ENCODE measurements around the gene HMG20B. TPM values are rescaled to one million over a fixed set of nuclear protein-coding genes. Genes with fewer than 3 reads are reported as not detected.

The HMG20B gene
- total RNA-seq, 5 donors from 2014 or later (not counting 1 experiment from before 2014, with no cell fraction given), result 38.0 to 81.6 (median 74.7) TPM

- no peak overlapping the region for H3K4me3 Mint-ChIP-seq
- H3K9me3 ChIP-seq, result no peaks in the 10 kb centered on the region
- no peaks in the 10 kb centered on the region for H3K9me3 Mint-ChIP-seq
- ChIA-PET POLR2A (no interaction called here), CTCF (no interaction called here)
- no peaks in the 10 kb centered on the region for H3K27me3 Mint-ChIP-seq
- H3K36me3 ChIP-seq (ENCODE audit: control insufficient read depth in 2 of 2, extremely low read depth in 1 of 2, insufficient read depth in 1 of 2, low read length in 1 of 2), result peaks cover 12 to 30% of the 10 kb centered on the region in 2 donors
- no peak overlapping the region for H3K27ac Mint-ChIP-seq
- H3K4me3 ChIP-seq (ENCODE audit: control insufficient read depth in 1 of 2, extremely low read depth in 1 of 2, low read length in 1 of 2), result no peak overlapping the region
- no peak overlapping the region for H3K27ac ChIP-seq (ENCODE audit: low read length)
- no peaks in the 10 kb centered on the region for H3K27me3 ChIP-seq (replicated peaks in 1 of 2; ENCODE audit: control insufficient read depth in 2 of 2, extremely low read depth in 1 of 2, insufficient read depth in 2 of 2, low read length in 1 of 2)
- H3K36me3 Mint-ChIP-seq, result no peaks in the 10 kb centered on the region
- 92% methylated on average over 14 of the region's 15 CpGs for WGBS (ENCODE audit: insufficient coverage)
- H3K4me1 Mint-ChIP-seq, result peaks cover 30 to 35% (median 34%) of the 10 kb centered on the region in 3 donors
- ATAC-seq (replicated peaks in 1 of 4) (no peak), DNase-seq (no peak)
- peaks cover 12 to 35% of the 10 kb centered on the region in 2 experiments for H3K4me1 ChIP-seq (ENCODE audit: control insufficient read depth in 1 of 2, extremely low read depth in 1 of 2, insufficient read depth in 2 of 2, low read length in 2 of 2)
Measured at GRCh38 chr19:3621689-3622088, 48.9 kb downstream of the HMG20B start.

- H3K4me3 ChIP-seq (ENCODE audit: control insufficient read depth in 1 of 2, extremely low read depth in 1 of 2, low read length in 1 of 2), result no peak overlapping the region
- no peaks in the 10 kb centered on the region for H3K36me3 Mint-ChIP-seq
- POLR2A ChIA-PET, result interaction anchor here in 1 of 2 donors (0.6 kb wide), 1 partner anchor 353 kb away, joined by 5 read pairs; no protein-coding TSS in a partner anchor
- no peak for ATAC-seq (replicated peaks in 1 of 4)
- H3K9me3 ChIP-seq, result no peaks in the 10 kb centered on the region
- H3K27ac ChIP-seq (ENCODE audit: low read length), result no peak overlapping the region
- peaks cover 31 to 38% (median 37%) of the 10 kb centered on the region in 3 donors for H3K4me1 Mint-ChIP-seq
- H3K9me3 Mint-ChIP-seq, result no peaks in the 10 kb centered on the region
- CTCF ChIA-PET, result no interaction called here
- peaks cover 12 to 38% of the 10 kb centered on the region in 2 experiments for H3K4me1 ChIP-seq (ENCODE audit: control insufficient read depth in 1 of 2, extremely low read depth in 1 of 2, insufficient read depth in 2 of 2, low read length in 2 of 2)
- H3K36me3 ChIP-seq (ENCODE audit: control insufficient read depth in 2 of 2, extremely low read depth in 1 of 2, insufficient read depth in 1 of 2, low read length in 1 of 2), result peaks cover 12 to 30% of the 10 kb centered on the region in 2 donors
- H3K27ac Mint-ChIP-seq, result no peak overlapping the region
- H3K27me3 Mint-ChIP-seq, result no peaks in the 10 kb centered on the region
- no peaks in the 10 kb centered on the region for H3K27me3 ChIP-seq (replicated peaks in 1 of 2; ENCODE audit: control insufficient read depth in 2 of 2, extremely low read depth in 1 of 2, insufficient read depth in 2 of 2, low read length in 1 of 2)
- no peak for DNase-seq
- 100% methylated on average over 1 of the region's 12 CpGs for WGBS (ENCODE audit: insufficient coverage)
- H3K4me3 Mint-ChIP-seq, result no peak overlapping the region
Measured at GRCh38 chr19:3622224-3622623, 49.5 kb downstream of the HMG20B start.

- Histone ChIP-seq H3K36me3 (ENCODE audit: control insufficient read depth in 2 of 2, extremely low read depth in 1 of 2, insufficient read depth in 1 of 2, low read length in 1 of 2) (peaks cover 12 to 26% of the 10 kb centered on the region in 2 donors), H3K27me3 (replicated peaks in 1 of 2; ENCODE audit: control insufficient read depth in 2 of 2, extremely low read depth in 1 of 2, insufficient read depth in 2 of 2, low read length in 1 of 2) (no peaks in the 10 kb centered on the region), H3K9me3 (no peaks in the 10 kb centered on the region), H3K27ac (ENCODE audit: low read length) (no peak overlapping the region), H3K4me3 (ENCODE audit: control insufficient read depth in 1 of 2, extremely low read depth in 1 of 2, low read length in 1 of 2) (no peak overlapping the region), H3K4me1 (ENCODE audit: control insufficient read depth in 1 of 2, extremely low read depth in 1 of 2, insufficient read depth in 2 of 2, low read length in 2 of 2) (peaks cover 6 to 32% of the 10 kb centered on the region in 2 experiments)
- no peaks in the 10 kb centered on the region for H3K36me3 Mint-ChIP-seq
- peak overlapping the region; percentile 94 to 99 (median 97) for H3K4me3 Mint-ChIP-seq
- no peaks in the 10 kb centered on the region for H3K9me3 Mint-ChIP-seq
- ChIA-PET CTCF (no interaction called here), POLR2A (interaction anchor here in 1 of 2 donors (0.6 kb wide), 1 partner anchor 35 kb away, joined by 3 read pairs; no protein-coding TSS in a partner anchor)
- H3K4me1 Mint-ChIP-seq, result peaks cover 27 to 34% (median 32%) of the 10 kb centered on the region in 3 donors
- 98% methylated on average over 30 of the region's 34 CpGs for WGBS (ENCODE audit: insufficient coverage)
- H3K27me3 Mint-ChIP-seq, result no peaks in the 10 kb centered on the region
- ATAC-seq (replicated peaks in 1 of 4) (no peak), DNase-seq (no peak)
- H3K27ac Mint-ChIP-seq, result no peak overlapping the region
Measured at GRCh38 chr19:3623716-3624115, 51.0 kb downstream of the HMG20B start.

GRCh38 chr19:3625996-3626472 is 53.3 kb downstream of the HMG20B start:
- H3K27me3 ChIP-seq (replicated peaks in 1 of 2; ENCODE audit: control insufficient read depth in 2 of 2, extremely low read depth in 1 of 2, insufficient read depth in 2 of 2, low read length in 1 of 2), result no peaks in the 10 kb centered on the region
- ATAC-seq (replicated peaks in 1 of 4) (peak in 1 of 4 experiments; percentile 1), DNase-seq (peak in 1 of 35 experiments; percentile 9)
- Mint-ChIP-seq H3K4me1 (peaks cover 27 to 34% (median 32%) of the 10 kb centered on the region in 3 donors), H3K27ac (peak overlapping the region; percentile 89 to 99), H3K9me3 (no peaks in the 10 kb centered on the region), H3K27me3 (no peaks in the 10 kb centered on the region), H3K4me3 (peak overlapping the region; percentile 94 to 99 (median 97)), H3K36me3 (no peaks in the 10 kb centered on the region)
- POLR2A ChIA-PET, result no interaction called here
- H3K4me1 ChIP-seq (ENCODE audit: control insufficient read depth in 1 of 2, extremely low read depth in 1 of 2, insufficient read depth in 2 of 2, low read length in 2 of 2), result peaks cover 6 to 32% of the 10 kb centered on the region in 2 experiments
- no peaks in the 10 kb centered on the region for H3K9me3 ChIP-seq
- H3K27ac ChIP-seq (ENCODE audit: low read length), result no peak overlapping the region
- CTCF ChIA-PET, result no interaction called here
- peak overlapping the region; percentile 88 to 90 for H3K4me3 ChIP-seq (ENCODE audit: control insufficient read depth in 1 of 2, extremely low read depth in 1 of 2, low read length in 1 of 2)
- H3K36me3 ChIP-seq (ENCODE audit: control insufficient read depth in 2 of 2, extremely low read depth in 1 of 2, insufficient read depth in 1 of 2, low read length in 1 of 2), result peaks cover 9 to 12% of the 10 kb centered on the region in 2 donors
- 2% methylated on average over 21 of the region's 21 CpGs for WGBS (ENCODE audit: insufficient coverage)

GRCh38 chr19:3626473-3627350 is 54.0 kb downstream of the HMG20B start, which contains the start of gene CACTIN:
Gene CACTIN, minus strand, starts transcription at chr19:3626790. Its CDS starts 28 bp downstream, at chr19:3626762.
- H3K27ac Mint-ChIP-seq, result peak within 1 kb of the TSS; percentile 99 to 100
- H3K9me3 Mint-ChIP-seq, result no peaks in the 10 kb centered on the region
- Histone ChIP-seq H3K9me3 (no peaks in the 10 kb centered on the region), H3K4me1 (ENCODE audit: control insufficient read depth in 1 of 2, extremely low read depth in 1 of 2, insufficient read depth in 2 of 2, low read length in 2 of 2) (peaks cover 6 to 32% of the 10 kb centered on the region in 2 experiments), H3K27me3 (replicated peaks in 1 of 2; ENCODE audit: control insufficient read depth in 2 of 2, extremely low read depth in 1 of 2, insufficient read depth in 2 of 2, low read length in 1 of 2) (no peaks in the 10 kb centered on the region), H3K4me3 (ENCODE audit: control insufficient read depth in 1 of 2, extremely low read depth in 1 of 2, low read length in 1 of 2) (peak within 1 kb of the TSS; percentile 88 to 90), H3K36me3 (ENCODE audit: control insufficient read depth in 2 of 2, extremely low read depth in 1 of 2, insufficient read depth in 1 of 2, low read length in 1 of 2) (peaks cover 3 to 12% of the 10 kb centered on the region in 2 donors), H3K27ac (ENCODE audit: low read length) (peak within 1 kb of the TSS; percentile 97)
- peak within 1 kb of the TSS; percentile 94 to 99 (median 97) for H3K4me3 Mint-ChIP-seq
- DNase-seq (peak; percentile 95 to 99 (median 99)), ATAC-seq (replicated peaks in 1 of 4) (peak; percentile 97 to 99 (median 98))
- WGBS (ENCODE audit: insufficient coverage), result 0% methylated on average over 73 of the region's 80 CpGs
- no peaks in the 10 kb centered on the region for H3K27me3 Mint-ChIP-seq
- H3K4me1 Mint-ChIP-seq, result peaks cover 27 to 34% (median 32%) of the 10 kb centered on the region in 3 donors
- no peaks in the 10 kb centered on the region for H3K36me3 Mint-ChIP-seq
- CTCF ChIA-PET, result no interaction called here
- POLR2A ChIA-PET, result no interaction called here

- DNase-seq, result peak in 1 of 35 experiments; percentile 14
- Histone ChIP-seq H3K27me3 (replicated peaks in 1 of 2; ENCODE audit: control insufficient read depth in 2 of 2, extremely low read depth in 1 of 2, insufficient read depth in 2 of 2, low read length in 1 of 2) (no peaks in the 10 kb centered on the region), H3K4me1 (ENCODE audit: control insufficient read depth in 1 of 2, extremely low read depth in 1 of 2, insufficient read depth in 2 of 2, low read length in 2 of 2) (peaks cover 6 to 32% of the 10 kb centered on the region in 2 experiments), H3K36me3 (ENCODE audit: control insufficient read depth in 2 of 2, extremely low read depth in 1 of 2, insufficient read depth in 1 of 2, low read length in 1 of 2) (peaks cover 0 to 6% of the 10 kb centered on the region in 2 donors), H3K9me3 (no peaks in the 10 kb centered on the region), H3K4me3 (ENCODE audit: control insufficient read depth in 1 of 2, extremely low read depth in 1 of 2, low read length in 1 of 2) (peak overlapping the region in 1 of 2 donors; percentile 88), H3K27ac (ENCODE audit: low read length) (peak overlapping the region; percentile 97)
- 100% methylated on average over 2 of the region's 7 CpGs for WGBS (ENCODE audit: insufficient coverage)
- Mint-ChIP-seq H3K9me3 (no peaks in the 10 kb centered on the region), H3K36me3 (no peaks in the 10 kb centered on the region), H3K27ac (peak overlapping the region; percentile 99 to 100), H3K4me3 (peak overlapping the region in 2 of 3 donors; percentile 94 to 99), H3K4me1 (peaks cover 27 to 34% (median 30%) of the 10 kb centered on the region in 3 donors), H3K27me3 (no peaks in the 10 kb centered on the region)
- no peak for ATAC-seq (replicated peaks in 1 of 4)
- POLR2A ChIA-PET, result no interaction called here
- CTCF ChIA-PET, result no interaction called here
Measured at GRCh38 chr19:3627351-3627723, 54.6 kb downstream of the HMG20B start.
